WERI-Rb-1 (cell line): ENCODE data around the gene GALNT18.
A peak's percentile ranks its signal among the peaks of the same experiment; 100 is the strongest.

Experiments used
- DNase-seq: peaks from one replicate; pipeline ENCODE4 v3.0.0-alpha.2; 2020
- H3K27ac ChIP-seq: fragments of 250-450 bp; sonication (Bioruptor Pico); 2 replicates; pipeline ENCODE4 v1.5.1; 2020; ENCODE audit warnings: mild to moderate bottlenecking, moderate library complexity
- H3K27me3 ChIP-seq: fragments of 250-450 bp; sonication (Bioruptor Pico); 2 replicates; pipeline ENCODE4 v1.5.1; 2021; ENCODE audit warnings: mild to moderate bottlenecking, low read depth, moderate library complexity; ENCODE audit not compliant: insufficient read depth, severe bottlenecking
- H3K36me3 ChIP-seq: fragments of 250-450 bp; sonication (Bioruptor Pico); 2 replicates; pipeline ENCODE4 v1.5.1; 2020; ENCODE audit warnings: mild to moderate bottlenecking, moderate library complexity
- H3K4me3 ChIP-seq: 2 replicates; pipeline ENCODE4 v1.5.1; 2011; ENCODE audit warnings: low read depth, mild to moderate bottlenecking, control low read depth, low read length
- H3K9me3 ChIP-seq: fragments of 250-450 bp; sonication (Bioruptor Pico); 2 replicates; pipeline ENCODE4 v1.5.1; 2021; ENCODE audit warnings: mild to moderate bottlenecking, moderate library complexity; ENCODE audit not compliant: severe bottlenecking
- CTCF ChIP-seq: IDR thresholded peaks from 2 replicates; pipeline ENCODE4 v1.5.1; 2011; ENCODE audit warnings: low read depth, mild to moderate bottlenecking, control low read depth, inconsistent platforms, low read length

Gene GALNT18

GRCh38 chr11:11659567-11660362, 38.0 kb upstream of the GALNT18 start:
- no peak overlapping the region for H3K27ac ChIP-seq
- peak; percentile 67 for TF ChIP-seq CTCF
- no peak overlapping the region for H3K4me3 ChIP-seq
- no peaks in the 10 kb centered on the region for H3K36me3 ChIP-seq
- H3K9me3 ChIP-seq: no peaks in the 10 kb centered on the region
- DNase-seq: peak; percentile 60
- H3K27me3 ChIP-seq: no peaks in the 10 kb centered on the region

GRCh38 chr11:11657218-11657955, 35.6 kb upstream of the GALNT18 start:
- H3K27me3 ChIP-seq: no peaks in the 10 kb centered on the region
- TF ChIP-seq CTCF: no peak
- DNase-seq: no peak
- H3K9me3 ChIP-seq: no peaks in the 10 kb centered on the region
- H3K4me3 ChIP-seq: no peak overlapping the region
- no peaks in the 10 kb centered on the region for H3K36me3 ChIP-seq
- H3K27ac ChIP-seq: no peak overlapping the region

GRCh38 chr11:11641581-11641980, 19.8 kb upstream of the GALNT18 start:
- Histone ChIP-seq H3K27me3 (no peaks in the 10 kb centered on the region), H3K9me3 (peaks cover 3% of the 10 kb centered on the region), H3K36me3 (no peaks in the 10 kb centered on the region), H3K27ac (no peak overlapping the region), H3K4me3 (no peak overlapping the region)
- no peak for DNase-seq
- TF ChIP-seq CTCF: no peak

GRCh38 chr11:11640996-11641395, 19.2 kb upstream of the GALNT18 start:
- peaks cover 3% of the 10 kb centered on the region for H3K9me3 ChIP-seq
- TF ChIP-seq CTCF: no peak
- no peak for DNase-seq
- no peak overlapping the region for H3K27ac ChIP-seq
- H3K36me3 ChIP-seq: no peaks in the 10 kb centered on the region
- H3K4me3 ChIP-seq: no peak overlapping the region
- H3K27me3 ChIP-seq: no peaks in the 10 kb centered on the region

- H3K27me3 ChIP-seq: no peaks in the 10 kb centered on the region
- H3K36me3 ChIP-seq: no peaks in the 10 kb centered on the region
- no peak for TF ChIP-seq CTCF
- no peak for DNase-seq
- no peak overlapping the region for H3K27ac ChIP-seq
- H3K9me3 ChIP-seq: peaks cover 3% of the 10 kb centered on the region
- no peak overlapping the region for H3K4me3 ChIP-seq
These were observed 18.3 kb upstream of the GALNT18 start for GRCh38 chr11:11640152-11640551.
